GM18951 (cell line): ENCODE results near the gene PVALEF.
"Not testable (repeated sequence)": the region's sequence is repeated elsewhere in the genome, so short reads cannot be mapped to it uniquely, and the experiment has no call there.

Experiments
- POLR2A ChIP-seq: IDR thresholded peaks from 4 replicates; pipeline ENCODE4 v1.6.1; 2011; ENCODE audit warnings: mild to moderate bottlenecking; ENCODE audit not compliant: insufficient read length, insufficient read depth; ENCODE audit errors: extremely low read depth
- in situ Hi-C: fragments of 300-500 bp; cut with MboI; formaldehyde crosslinking; loops from one replicate; pipeline ENCODE4 v1.12.0; 2022; ENCODE audit warnings: low sequenced_read_pairs, mixed read lengths, inconsistent platforms; ENCODE audit not compliant: unreplicated experiment

The PVALEF gene

DNA sequence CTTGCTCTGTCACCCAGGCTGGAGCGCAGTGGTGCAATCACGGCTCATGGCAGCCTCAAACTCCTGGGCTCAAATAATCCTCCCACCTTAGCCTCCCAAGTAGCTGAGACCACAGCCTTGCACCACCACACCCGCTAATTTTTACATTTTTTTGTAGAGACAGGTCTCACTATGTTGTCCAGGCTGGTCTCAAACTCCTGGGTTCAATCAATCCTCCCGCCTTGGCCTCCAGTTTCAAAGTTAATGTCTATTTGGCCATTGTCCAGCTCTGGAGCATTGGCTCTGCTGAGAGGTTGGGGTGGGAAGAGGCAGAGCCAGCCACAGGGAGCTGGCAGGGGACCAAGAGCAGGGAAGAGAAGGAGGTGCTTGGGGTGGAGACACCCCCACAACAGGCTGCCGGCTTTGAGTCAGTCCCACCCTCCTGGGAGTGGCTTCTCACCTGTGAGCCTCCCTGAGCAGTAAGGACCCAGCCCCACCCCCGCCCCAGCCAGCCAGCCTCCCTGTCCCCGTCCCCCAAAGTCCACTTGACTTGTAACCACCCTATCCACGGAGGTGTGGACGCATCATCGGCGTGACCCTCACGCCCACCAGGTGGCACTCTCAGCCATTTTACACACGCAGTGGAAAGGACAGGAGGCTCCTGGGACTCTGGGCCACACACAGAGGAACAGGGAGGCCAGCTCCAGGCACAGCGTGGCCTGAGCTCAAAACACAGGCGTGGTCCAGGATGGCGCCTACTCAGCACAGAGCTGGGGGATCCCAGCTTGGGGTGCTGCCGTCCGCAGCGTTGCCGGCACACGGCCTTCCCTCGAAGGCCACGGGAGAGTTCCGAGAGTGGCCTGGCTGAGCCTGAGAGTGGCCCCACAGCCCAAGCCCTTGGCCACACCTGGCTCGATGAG, 22.8 kb upstream of the PVALEF start:
- in situ Hi-C loops, result no loop called here
- TF ChIP-seq POLR2A, result no peak

DNA sequence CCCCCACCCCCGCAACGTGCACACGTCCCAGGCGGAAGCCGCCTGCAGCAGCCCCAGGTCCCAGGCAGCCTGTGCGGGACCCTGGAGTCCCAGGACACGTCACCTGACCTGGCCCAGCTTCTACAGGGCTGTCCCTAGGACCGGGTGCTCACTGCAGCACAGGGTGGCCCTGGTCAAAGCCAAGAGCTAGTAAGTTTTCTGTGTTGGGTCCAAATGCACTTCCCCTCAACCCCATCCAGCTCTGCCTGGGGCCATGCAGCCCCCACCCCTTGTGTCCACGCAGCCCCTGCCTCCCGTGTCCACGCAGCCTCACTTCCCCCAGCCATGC, 22.1 kb upstream of the PVALEF start:
- in situ Hi-C loops, result no loop called here
- TF ChIP-seq POLR2A, result no peak

DNA sequence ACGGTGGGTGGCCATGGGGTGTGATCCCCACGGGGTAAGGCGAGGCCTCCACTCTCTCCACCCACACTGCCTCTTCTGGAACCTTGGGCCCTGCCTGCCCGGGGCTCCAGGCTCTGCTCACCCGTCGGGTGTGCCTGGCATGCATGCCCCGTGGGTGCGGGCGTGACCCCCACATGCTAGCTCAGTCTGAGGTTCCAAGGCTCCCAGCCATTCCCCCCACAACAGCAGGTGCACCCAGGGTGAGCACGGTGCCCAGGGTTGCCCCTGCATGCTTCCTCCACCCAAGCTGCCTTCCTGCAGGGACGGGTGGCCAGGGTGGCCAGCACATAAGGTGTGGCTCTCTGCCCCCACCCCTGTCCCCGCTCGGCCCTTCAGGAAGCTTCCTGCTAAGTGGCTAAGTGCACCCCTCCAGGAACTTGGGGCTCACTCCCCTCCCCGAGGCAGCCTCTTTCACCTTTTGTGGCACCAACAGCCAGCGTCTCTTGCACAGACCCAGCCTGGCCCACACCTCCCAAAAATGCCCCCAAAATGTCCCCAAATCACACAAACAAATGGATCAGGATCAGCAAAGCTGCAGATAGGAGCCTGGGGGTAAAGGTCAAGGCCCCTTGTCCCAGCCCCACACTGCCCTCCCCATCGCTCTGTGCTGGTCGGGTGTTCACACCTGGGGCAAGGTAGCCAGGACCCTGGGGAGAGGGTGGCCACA, 21.4 kb upstream of the PVALEF start:
- no peak for TF ChIP-seq POLR2A
- in situ Hi-C loops, result no loop called here

DNA sequence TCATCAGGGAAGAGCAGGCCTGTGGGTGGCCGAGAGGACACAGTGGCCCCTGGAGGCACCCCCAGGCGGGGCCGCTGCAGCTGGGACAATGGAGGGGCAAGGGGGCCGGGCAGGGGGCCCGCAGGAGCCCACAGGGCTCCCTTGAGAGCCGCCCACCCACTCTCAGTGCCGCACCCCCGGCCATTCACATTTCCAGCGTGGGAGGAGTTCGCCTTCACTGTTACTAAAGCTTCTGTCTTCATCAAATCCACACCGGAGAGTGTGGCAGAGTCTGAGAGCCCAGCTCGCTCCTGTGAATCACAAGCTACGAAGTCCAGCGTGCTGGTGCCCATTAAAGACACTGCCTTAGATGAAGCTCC, 20.9 kb upstream of the PVALEF start:
- no peak for TF ChIP-seq POLR2A
- in situ Hi-C loops, result no loop called here

DNA sequence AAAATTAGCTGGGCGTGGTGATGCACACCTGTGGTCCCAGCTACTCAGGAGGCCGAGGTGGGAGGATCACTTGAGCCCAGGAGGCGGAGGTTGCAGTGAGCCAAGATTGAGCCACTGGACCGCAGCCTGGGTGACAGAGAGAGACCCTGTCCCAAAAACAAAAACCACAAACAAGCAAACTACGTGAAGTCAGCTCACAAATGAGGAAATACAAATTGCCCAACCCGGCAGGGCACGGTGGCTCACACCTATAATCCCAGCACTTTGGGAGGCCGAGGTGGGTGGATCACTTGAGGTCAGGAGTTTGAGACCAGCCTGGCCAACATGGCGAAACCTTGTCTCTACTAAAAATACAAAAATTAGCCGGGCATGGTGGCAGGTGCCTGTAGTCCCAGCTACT, 19.1 kb upstream of the PVALEF start:
- in situ Hi-C loops, result not testable (repeated sequence)

DNA sequence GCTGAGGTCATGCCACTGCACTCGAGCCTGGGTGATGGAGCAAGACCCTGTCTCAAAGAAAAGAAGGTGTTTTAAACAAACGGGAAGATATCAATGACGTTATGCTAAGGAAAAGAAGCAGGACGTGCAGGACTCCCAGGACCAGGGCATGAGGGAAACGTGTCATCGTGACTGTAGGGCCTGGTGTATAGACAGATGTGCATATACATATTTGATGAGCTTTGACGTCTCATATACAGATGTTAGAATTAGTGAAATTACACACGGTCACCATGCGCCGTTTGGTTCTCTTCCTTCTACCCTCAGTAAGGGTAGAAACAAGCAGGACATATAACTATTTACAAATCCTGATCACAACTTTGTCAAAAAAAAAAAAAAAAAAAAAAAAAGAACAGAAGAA, 17.6 kb upstream of the PVALEF start:
- in situ Hi-C loops, result no loop called here
- TF ChIP-seq POLR2A, result no peak

DNA sequence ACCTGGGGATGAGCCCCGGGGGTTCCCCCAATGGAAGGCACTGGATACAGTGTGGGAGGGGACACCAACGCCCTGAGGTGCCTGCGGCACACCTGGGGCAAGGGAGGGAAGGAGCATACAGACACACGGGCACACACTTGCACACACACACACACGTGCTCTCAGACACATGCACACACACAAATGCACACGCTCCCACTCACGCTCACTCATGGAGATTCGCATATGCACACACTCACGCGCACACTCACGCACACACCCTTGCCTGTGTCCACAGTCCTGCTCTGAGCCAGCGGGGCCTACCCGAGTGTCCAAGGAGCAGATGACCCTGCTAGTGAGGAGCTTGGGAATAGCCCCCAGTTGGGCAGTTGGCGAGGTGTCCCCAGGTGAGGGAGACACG, 16.7 kb upstream of the PVALEF start:
- in situ Hi-C loops, result no loop called here
- no peak for TF ChIP-seq POLR2A

DNA sequence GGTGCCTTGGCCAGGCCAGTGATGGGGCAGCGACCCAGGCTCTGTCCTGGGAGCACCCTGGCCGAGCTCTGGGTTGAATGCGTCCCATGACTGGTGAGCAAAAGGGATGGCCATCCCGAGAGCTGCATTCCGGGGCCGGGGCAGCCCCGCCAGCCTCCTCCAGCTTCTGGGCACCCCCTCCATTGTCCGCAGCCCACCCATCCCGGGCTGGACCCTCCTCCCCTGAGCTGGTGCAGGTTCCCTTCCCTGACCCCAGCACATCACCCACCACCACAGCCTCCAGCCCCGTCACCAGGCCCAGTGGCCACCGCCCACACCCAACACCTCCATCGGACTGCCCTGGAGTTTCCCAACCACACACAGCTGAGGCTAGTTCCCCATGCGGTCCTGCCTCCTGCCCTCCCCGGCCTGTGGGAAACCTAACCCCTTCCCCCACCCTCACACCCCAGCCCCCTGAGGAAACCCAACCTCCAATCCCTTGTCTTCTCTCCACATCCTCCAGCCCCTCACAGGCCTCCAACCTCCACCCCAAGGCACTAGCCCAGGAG, 16.2 kb upstream of the PVALEF start:
- in situ Hi-C loops, result no loop called here
- no peak for TF ChIP-seq POLR2A

DNA sequence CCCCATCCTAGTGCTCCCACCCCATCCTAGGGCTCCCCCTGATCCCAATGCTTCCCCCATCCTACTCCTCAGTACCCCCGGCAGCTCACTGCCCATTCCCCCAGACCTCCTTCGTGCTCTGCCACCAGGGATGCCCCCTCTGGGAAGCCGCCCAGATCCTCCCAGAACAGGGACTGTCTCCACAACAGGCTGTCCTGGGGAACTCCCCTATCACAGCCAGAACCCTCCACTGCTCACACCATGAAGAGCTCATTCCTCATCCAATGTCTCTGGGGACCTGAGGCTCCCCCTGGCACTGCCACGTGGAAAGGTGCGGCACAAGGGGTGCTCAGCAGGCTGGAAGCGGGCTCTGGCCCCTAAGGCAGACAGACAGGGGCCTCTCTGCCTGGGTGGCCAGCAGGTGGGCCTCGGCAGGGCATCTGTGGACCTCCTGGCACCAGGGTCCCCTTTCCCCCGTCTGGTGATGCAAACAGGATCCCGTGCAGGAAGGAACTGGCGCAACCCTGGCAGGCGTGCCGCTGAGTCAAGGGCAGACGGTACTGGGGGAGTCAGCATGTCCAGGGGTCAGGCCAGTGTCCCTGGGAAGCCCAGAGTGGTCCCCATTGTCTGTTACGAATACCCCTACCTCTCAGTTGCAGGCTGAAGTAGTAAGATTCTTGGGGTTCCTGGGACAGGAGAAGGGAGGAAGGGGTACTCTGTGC, 14.8 kb upstream of the PVALEF start:
- in situ Hi-C loops, result no loop called here
- no peak for TF ChIP-seq POLR2A

DNA sequence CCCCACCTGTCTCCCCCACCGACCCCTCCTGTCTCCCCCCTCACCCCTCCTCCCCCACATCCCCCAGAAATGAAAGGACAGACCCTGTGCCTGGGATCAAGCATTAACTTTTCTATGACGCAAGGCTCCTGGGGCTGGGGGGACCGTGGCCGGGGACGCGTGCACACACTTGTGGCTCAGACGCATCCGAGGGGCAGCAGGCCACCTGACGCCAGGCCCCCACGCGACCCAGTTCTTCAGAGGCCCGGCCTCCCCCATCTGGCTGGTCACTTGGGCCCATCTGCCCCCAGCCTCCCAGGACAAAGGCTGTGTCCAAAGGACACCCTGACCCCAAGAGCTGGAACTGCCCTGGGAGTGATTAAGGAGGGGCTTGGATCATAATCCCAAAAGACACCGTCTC, 14.0 kb upstream of the PVALEF start:
- in situ Hi-C loops, result no loop called here
- TF ChIP-seq POLR2A, result no peak

DNA sequence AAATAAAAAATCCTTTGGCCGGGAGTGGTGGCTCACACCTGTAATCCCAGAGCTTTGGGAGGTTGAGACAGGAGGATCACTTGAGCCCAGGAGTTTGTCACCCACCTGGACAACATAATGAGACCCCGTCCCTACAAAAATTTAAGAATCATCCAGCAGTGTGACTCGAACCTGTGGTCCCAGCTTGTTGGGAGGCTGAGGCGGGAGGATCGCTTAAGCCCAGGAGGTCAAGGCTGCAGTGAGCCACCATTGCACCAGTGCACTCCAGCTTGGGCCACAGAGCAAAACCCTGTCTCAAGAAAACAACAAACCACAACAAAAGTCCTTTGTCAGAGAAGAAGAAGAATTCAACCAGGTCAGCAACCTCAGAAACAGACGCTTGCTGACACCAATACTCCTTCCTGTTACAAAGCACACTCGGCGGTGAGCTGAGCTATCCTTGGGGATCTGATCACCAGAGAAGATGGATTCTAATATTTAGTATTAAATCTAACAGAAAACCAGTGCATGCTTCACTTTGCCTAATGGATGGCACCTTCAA, 12.9 kb upstream of the PVALEF start:
- in situ Hi-C loops, result no loop called here
- TF ChIP-seq POLR2A, result no peak

DNA sequence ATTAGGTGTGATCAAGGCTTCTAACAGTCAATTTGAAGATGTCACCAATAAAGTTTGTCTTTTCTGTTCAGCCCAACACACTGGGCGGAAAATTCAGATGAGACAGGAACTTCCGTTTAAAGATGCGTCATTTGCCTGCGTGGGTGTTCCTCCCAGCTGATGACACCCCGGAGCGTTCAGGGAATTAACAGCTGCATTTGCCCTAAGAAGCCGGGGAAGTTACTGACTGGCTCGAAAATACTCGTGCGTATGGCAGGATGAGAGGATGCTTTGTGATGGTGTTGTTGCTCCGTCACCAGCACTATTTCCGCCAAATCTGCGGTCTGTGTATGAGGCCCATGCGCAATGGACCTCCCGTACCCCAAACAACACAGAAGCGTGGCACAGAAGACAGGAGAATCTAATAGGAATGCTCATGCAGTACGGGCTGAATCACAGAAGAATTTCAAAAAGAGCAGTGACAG, 11.9 kb upstream of the PVALEF start:
- in situ Hi-C loops, result no loop called here
- TF ChIP-seq POLR2A, result no peak

DNA sequence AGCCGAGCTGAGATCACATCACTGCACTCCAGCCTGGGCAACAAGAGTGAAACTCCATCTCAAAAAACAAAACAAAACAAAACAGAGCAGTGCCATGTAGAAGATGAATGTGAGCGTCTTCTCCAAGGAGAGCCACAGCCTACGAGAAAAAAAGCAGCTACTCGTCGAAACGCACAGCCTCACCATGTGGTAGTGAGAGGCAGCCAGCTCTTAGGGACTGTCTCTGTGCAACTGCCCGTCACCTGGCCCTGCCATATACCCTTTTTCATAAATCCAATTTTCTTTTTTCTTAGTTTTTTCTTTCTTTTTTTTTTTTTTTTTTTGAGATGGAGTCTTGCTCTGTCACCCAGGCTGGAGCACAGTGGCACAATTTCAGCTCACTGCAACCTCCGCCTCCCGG, 11.3 kb upstream of the PVALEF start:
- in situ Hi-C loops, result not testable (repeated sequence)
